ENCODE data around the gene MCM10.

MCM10 gene

DNA sequence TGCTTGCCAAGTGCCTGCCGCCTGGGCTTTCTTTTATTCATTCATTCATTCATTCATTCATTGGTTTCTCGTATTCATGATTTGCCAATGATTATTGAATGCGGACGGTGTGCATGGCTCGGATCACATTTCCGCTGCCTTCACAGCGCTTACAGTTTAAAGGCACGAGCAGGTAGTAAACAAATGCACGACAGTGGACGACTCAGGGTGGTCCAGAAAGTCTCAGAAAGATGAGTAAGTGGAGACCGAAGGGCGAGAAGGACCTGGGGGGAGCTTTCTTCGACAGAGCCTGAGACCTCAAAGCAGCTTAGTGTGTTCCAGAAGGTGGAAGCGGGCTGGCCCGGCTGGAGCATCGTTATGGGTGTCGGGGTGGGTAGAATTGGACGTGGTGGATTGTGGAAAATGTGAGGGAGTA is 506 bp downstream of the MCM10 start:
- Histone ChIP-seq H3K4me3 (peak overlapping the region; percentile 42 to 66 (median 45)), H3K27ac (no peak overlapping the region)

DNA sequence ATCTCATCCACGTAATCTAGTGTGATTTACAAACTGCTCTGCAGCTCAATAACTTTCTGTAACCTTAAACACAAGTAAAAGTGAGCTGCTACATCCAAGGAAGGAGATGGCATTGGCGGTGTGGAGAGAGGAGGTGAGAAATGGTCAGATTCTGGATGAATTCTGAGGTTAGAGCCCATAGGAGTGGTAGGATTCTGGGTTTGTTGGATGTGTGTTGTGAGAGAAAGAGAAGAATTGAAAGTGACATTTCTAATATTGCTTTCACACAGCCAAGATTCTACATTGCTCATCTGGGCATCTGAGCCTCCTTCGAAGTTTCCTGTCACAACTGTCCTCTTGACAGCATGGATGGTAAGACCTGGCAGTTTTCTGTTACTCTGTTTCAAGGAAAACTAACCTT is 2.5 kb downstream of the MCM10 start:
- H3K4me3 ChIP-seq = no peak overlapping the region
- no peak overlapping the region for H3K27ac ChIP-seq

DNA sequence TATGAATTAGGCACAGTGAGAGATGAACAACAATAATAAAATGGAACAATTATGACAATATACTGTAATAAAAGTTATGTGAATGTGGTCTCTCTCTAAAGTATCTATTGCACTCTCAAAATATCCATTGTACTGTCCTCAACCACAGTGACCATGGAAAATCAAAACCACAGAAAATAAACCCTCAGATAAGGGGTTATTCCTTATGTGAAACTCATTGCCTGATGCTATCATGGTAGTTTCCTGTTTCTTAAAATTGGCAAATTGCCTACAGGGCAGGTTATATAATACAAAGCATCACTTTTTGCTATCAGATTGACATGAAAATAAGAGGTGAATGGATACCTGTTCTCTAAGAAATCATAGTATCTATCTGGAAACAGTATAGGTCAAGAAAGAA is 3.8 kb downstream of the MCM10 start:
- H3K27ac ChIP-seq = no peak overlapping the region
- no peak overlapping the region for H3K4me3 ChIP-seq

DNA sequence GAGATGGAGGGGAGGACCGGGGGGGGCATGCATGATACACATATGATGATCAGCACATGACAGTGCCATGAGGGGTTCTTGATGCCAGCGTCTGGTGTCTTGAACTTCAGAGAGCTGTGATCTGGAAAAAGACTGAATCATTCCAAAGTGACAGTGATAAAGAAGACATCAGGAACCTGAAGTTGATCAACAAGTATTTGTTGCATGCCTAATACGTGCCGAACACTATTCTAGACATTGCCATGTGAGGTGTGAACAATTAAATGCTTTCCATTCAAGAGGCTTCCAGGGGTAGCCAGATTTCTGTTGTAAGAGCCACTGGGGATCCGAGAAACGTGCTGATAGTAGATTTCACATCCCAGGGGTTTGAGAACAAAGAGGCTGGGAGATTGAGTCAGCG is 6.2 kb downstream of the MCM10 start:
- no peak overlapping the region for H3K4me3 ChIP-seq
- H3K27ac ChIP-seq = no peak overlapping the region

DNA sequence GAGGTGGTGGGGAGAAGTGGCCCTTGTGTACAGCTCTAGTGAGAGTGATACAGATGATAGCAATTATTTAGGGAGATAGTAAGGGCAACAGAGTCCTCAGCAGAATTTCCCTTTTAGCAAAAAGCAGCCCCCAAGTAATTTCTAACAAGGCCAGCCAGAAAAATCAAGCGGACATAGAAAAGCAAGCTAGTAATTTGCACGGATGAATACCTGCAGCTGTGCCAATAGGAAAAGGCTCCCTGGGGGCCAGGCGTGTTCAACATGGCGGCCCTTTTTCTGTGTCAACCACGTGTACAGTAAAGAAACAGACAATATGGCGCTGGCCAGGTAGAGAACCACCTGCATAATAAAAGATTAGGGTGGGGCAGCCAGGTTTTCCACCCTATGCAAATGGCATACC is 7.4 kb downstream of the MCM10 start:
- H3K4me3 ChIP-seq = no peak overlapping the region
- no peak overlapping the region for H3K27ac ChIP-seq

DNA sequence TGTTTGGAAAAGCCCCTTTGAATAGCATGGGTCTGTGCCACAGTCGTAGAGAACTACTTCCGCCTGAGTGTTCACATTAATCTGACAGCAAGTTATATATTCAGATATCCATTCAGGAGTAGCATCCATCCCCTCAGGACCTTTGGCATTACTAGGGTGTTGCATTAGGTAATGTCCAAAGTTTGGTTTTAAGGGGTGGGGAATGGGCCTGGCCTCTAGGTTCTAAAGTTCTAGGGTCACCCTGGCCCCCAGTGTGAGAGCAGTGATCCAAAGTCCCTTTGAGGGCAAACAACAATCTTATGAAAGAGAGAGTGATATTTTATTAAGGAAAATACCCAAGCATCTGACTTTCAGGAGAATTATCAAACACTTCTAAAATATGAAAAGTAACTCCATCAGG is 12.3 kb downstream of the MCM10 start:
- Histone ChIP-seq H3K27ac (no peak overlapping the region), H3K4me3 (no peak overlapping the region)

DNA sequence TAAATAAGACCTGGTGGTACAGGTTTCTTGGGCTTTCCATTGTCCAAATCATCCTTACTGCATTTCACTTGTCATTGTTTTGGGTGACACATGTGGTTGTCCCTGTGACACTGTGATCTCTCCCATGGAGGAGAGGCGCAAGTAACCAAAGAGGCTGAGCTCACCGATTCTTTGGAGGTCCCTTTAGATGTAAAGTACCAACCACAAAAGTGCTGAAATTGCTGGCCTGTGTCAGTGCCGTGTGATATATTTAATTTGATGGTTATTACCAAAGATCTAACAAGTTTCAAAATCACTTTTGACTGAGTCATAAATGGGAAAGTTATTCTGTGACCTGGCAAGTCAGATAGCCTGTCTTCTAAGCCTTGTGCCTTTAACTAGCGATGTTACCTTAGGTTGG is 19.4 kb downstream of the MCM10 start:
- H3K4me3 ChIP-seq = no peak overlapping the region
- H3K27ac ChIP-seq = no peak overlapping the region

DNA sequence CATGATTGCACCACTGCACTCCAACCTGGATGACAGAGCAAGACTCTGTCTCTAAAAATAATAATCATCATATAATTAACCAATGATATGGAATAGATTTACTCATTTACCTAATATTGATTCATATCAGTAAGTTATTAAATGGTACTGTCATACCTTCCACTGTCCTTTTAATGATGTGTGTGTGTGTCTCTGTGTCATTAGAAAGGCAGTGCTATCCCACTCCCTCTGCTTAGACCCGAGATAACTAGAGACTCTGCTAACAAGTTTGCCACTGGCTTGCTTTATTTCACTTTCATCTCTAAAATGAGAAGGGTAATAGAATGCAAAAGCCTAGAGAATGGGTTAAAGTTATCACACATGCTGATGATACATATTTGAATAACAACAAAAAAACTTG is 21.1 kb downstream of the MCM10 start:
- Histone ChIP-seq H3K4me3 (no peak overlapping the region), H3K27ac (no peak overlapping the region)

DNA sequence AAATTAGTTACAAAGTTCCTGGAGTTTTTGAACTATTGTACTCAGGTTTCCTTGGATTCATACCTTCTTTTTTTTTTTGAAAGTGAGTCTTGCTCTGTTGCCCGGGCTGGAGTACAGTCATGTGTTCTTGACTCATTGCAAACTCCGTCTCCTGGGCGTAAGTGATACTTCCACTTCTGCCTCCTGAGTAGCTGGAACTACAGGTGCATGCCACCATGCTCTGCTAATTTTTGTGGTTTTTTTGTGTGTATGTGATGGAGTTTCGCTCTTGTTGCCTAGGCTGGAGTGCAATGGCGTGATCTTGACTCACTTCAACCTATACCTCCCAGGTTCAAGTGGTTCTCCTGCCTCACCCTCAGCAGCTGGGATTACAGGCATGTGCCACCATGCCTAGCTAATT is 22.3 kb downstream of the MCM10 start:
- no peak overlapping the region for H3K27ac ChIP-seq

DNA sequence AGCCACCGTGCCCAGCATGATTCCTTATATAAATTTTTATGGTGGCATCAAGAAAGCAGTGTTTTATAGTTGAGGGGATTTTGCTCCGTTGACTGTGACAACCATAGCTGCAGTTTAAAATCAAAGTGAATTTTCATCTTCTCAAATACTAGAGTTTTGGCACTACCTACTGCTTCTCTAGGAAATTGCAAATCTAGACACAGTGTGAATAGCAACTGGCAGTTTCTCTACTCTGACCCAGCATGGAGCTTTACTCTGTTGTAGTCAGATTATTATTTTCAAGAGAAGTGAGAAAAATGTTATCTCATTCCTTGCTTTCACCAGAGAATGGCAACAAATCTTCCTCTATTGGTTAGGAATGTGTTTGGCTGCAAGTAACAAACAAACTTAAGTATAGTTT is 22.9 kb downstream of the MCM10 start:
- no peak overlapping the region for H3K27ac ChIP-seq

More for the DNA sequence above, 22.3 kb downstream of the MCM10 start:
- no peak overlapping the region for H3K4me3 ChIP-seq

DNA sequence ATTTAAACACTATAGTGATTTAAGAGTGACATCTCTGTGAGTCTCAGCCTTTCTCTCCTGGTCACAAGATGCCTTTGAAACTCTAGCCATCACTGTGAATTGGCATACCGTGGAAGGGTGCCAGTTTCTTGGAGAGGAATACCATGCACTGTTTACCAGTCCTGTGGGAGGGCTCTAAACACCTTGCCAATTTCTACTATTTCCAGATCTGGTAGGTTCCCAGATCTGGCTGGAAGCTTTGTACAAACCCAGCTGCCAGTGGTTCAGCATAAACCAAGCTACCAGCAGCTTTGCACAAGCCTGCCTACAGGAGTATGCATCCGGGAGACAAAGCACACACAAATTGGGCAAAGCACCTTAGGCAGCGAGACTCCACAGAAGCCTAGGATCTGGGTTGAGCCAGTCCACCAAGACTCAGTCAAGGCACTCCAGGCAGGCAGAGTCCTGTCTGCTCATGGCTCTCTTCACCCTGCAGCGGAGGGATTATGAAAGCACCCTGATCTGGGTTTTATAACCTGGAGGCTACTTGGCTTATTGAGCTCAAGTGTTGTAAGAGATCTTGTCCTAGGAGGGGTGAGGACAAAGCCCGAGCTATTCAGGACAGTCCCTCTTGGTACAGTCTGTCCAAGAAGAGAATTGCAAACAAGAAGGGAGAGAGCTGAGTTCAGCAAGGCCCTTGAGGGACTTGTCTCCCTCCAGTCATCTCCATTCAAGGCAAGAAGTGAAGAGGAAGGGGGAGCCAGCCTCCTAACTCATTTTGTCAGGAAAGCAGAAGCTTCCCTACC is 23.6 kb downstream of the MCM10 start:
- Histone ChIP-seq H3K27ac (no peak overlapping the region), H3K4me3 (no peak overlapping the region)

More for the DNA sequence above, 22.9 kb downstream of the MCM10 start:
- H3K4me3 ChIP-seq = no peak overlapping the region

DNA sequence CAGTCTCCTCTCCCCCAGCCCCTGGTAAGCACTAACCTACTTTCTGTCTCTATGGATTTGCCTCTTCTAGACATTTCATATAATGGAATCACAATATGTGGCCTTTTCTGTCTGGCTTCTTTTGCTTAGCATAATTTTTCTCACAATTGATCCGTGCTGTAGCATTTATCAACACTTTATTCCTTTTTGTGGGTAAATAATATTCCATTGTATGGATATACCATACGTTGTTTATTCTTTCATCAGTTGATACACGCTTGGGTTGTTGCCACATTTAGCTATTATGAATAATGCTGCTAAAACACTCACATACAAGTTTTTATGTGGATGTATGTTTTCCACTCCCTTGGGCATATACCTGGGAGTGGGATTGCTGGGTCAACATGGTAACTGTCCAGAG is 25.8 kb downstream of the MCM10 start:
- H3K27ac ChIP-seq = no peak overlapping the region
- H3K4me3 ChIP-seq = no peak overlapping the region

DNA sequence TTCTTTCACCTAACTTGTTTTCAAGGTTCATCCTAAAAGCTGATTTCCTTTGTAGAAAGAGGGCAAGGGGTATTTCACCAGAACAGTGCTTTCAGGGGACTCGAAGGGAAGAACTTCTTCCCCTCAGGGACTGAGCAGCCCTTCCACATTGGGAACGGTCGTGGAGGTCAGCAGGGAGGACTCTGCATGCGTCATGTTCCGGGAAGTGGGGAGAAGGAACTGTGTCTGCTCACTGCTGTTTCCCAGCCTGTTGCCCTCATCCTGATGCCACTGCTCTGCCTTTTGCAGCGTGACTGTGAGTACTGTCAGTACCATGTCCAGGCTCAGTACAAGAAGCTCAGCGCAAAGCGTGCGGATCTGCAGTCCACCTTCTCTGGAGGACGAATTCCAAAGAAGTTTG is 27.2 kb downstream of the MCM10 start:
- H3K27ac ChIP-seq = no peak overlapping the region

DNA sequence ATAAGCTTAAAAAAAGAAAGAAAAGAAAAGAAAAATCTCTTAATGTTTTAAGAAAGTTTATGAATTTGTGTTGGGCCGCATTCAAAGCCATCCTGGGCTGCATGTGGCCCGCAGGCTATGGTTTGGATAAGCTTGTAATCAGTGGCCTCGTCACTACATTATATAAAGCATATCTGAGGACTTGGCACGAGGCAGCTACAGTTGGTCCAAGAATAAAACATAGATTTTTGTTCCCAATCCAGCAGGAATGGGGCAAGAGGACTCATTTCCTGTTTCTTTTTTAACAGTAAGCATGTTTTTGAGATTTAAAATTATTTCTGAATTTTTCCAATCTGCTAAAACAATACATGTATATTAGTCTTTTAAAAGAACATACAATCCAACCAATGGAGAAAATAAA is 28.6 kb downstream of the MCM10 start:
- Histone ChIP-seq H3K4me3 (no peak overlapping the region), H3K27ac (peak overlapping the region in 1 of 21 experiments; percentile 57)

More for the DNA sequence above, 27.2 kb downstream of the MCM10 start:
- no peak overlapping the region for H3K4me3 ChIP-seq

DNA sequence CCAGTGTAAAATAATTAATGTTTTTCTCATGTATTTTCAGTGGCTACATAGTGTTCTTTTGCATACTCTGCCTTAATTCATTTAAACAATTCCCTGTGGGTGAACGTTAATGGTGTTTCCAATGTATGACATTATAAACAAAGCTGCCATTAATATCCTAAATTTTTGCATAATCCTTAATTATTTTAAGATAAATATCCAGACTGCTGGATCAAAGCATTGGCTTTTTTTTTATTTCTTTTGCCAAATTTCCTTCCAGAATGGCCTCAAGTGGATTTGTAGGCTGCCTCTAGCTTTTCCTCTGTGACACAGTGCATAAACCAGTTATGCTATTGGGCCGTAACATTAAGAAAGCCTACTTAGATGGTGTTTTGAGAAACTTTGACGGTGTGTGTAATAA is 29.5 kb downstream of the MCM10 start:
- H3K27ac ChIP-seq = no peak overlapping the region
- no peak overlapping the region for H3K4me3 ChIP-seq

DNA sequence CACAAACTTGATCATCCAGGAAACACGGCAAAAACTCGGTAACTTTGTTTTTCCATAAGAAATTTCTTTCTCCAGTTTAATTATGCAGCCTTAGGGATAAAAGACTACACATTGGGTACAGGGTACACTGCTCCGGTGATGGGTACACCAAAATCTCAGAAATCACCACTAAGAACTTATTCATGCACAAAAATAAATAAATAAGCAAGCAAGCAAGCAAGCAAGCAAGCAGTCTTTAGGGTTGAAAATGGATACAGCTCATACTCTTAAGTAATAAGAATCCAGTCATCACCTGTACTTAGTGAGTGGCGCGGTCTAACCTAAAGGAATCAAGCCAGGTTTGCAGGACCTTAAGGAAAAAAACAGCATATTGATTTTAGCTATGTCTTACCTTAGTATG is 30.0 kb downstream of the MCM10 start:
- no peak overlapping the region for H3K27ac ChIP-seq
- H3K4me3 ChIP-seq = no peak overlapping the region

DNA sequence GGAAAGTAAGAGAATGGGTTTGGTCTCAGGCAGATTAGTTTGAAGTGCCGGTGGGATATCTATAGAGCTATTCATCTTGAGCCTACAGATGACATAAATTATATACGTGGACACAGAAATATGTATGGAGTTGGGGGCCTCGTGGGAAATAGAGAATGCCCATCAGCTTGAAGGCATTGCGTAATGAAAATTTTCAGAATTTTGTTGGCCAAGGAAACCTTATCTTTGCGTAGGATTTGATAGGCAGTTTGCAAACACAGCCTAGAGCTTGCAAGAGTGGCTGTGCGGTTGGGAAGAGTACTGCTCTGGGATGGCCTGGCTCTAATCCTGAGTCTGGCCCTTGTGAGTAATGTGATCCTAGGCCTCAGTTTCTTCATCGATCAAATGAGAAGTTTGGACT is 32.3 kb downstream of the MCM10 start:
- Histone ChIP-seq H3K27ac (no peak overlapping the region), H3K4me3 (no peak overlapping the region)

DNA sequence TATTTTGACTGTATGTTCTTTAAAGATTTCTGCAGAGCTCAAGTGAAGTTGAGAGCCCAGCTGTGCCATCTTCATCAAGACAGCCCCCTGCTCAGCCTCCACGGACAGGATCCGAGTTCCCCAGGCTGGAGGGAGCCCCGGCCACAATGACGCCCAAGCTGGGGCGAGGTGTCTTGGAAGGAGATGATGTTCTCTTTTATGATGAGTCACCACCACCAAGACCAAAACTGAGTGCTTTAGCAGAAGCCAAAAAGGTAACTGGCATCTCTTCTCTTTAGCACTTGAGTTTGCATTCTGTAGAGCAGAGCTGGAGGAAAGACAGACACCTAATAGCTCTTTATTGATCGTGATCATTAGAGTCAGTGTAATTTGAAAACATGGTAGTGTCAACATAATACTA is 33.7 kb downstream of the MCM10 start:
- no peak overlapping the region for H3K27ac ChIP-seq
- no peak overlapping the region for H3K4me3 ChIP-seq

DNA sequence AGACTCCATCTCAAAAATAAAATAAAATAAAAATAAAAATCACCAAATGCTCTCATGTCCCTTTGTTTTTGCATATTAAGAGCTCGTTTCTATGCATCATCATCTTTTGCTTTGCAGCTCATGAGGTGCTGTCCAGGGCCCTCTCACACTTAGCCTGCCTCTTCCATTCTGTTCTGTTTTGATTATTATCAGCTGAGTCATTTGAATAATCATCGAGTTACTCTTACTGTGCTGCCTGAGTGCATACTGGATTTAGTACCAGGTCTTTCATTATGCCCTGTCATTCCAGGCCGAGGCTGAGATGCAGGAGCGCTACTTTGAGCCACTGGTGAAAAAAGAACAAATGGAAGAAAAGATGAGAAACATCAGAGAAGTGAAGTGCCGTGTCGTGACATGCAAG is 39.8 kb downstream of the MCM10 start:
- no peak overlapping the region for H3K4me3 ChIP-seq
- H3K27ac ChIP-seq = no peak overlapping the region

DNA sequence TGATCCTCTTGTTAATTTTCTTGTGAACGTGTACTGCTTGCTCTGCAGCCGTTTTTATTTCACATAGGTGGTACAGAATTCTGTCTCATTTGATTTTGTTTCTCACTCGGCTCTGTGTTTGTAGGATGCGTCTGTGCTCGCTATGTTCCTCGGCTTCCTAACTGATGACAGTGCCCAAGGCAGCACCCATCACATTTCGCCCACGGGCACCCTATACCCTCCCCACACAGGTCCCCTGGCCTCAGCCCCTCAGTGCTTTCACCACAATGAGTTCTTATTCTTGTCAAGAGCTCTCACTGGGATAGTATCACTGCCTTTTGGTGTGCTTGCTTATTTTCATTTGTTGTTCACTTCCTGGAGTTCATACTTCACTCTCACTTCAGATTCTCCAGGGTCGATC is 44.7 kb downstream of the MCM10 start:
- Histone ChIP-seq H3K4me3 (no peak overlapping the region), H3K27ac (no peak overlapping the region)

DNA sequence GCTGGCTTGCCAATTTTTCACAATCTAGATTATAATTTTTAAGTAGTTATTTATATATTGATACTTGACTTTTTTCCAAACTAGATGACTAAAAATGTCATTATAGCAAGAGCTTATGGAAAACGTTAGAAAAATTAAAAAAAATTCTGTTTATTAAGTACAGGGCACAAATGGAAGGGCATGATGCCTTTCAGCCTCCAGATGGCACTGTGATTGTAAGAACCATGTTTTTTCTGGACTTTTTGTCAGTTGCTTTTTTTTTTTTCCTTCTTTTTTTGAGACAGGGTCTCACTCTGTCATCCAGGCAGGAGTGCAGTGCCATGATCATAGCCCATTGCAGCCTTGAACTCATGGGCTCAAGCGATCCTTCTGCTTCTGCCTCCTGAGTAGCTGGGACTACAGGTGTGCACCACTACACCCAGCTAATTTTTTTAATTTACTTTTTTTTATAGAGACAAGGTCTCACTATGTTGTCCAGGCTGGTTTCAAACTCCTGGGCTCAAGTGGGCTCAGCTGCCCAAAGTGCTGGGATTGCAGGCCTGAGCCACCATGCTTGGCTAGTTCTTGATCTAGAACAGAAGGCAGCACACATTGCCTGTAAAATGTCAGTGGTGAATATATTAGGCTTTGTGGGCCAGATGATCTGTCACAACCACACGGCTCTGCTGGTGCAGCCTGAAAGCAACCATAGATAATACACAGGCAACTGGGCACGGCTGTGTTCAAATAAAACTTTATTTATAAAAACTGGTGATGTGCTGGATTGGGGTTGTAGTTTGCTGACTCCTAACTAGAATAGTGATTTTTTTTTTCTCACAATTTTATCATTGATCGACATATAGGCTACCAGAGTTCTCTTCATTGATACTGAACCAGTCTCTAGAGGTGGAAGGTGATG is 45.4 kb downstream of the MCM10 start:
- no peak overlapping the region for H3K27ac ChIP-seq
- no peak overlapping the region for H3K4me3 ChIP-seq
